Upper lobe of left lung (tissue), 4 donors: ENCODE data around the gene IL21R.

Experiments
- EP300 ChIP-seq, 4 donors: sonication (generic); formaldehyde crosslinking; IDR thresholded peaks; one replicate each; pipeline ENCODE4 v1.5.1; 2017; ENCODE audit warnings: antibody characterized with exemption in 4 of 4, control low read depth in 2 of 4
- TF ChIP-seq, protein P1 (sequence below), 6 experiments: fragments of 450-650 bp in 4 of 6; fragments of 200-600 bp in 2 of 6; sonication (generic) in 2 of 6; IDR thresholded peaks; one replicate each; pipeline ENCODE4 v1.5.1; 2016 to 2019; ENCODE audit warnings: antibody characterized with exemption in 6 of 6

DNA sequence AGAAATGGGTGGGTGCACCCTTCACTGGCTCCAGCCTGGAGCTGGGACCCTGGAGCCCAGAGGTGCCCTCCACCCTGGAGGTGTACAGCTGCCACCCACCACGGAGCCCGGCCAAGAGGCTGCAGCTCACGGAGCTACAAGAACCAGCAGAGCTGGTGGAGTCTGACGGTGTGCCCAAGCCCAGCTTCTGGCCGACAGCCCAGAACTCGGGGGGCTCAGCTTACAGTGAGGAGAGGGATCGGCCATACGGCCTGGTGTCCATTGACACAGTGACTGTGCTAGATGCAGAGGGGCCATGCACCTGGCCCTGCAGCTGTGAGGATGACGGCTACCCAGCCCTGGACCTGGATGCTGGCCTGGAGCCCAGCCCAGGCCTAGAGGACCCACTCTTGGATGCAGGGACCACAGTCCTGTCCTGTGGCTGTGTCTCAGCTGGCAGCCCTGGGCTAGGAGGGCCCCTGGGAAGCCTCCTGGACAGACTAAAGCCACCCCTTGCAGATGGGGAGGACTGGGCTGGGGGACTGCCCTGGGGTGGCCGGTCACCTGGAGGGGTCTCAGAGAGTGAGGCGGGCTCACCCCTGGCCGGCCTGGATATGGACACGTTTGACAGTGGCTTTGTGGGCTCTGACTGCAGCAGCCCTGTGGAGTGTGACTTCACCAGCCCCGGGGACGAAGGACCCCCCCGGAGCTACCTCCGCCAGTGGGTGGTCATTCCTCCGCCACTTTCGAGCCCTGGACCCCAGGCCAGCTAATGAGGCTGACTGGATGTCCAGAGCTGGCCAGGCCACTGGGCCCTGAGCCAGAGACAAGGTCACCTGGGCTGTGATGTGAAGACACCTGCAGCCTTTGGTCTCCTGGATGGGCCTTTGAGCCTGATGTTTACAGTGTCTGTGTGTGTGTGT, 46.8 kb downstream of the IL21R start:
- no peak for TF ChIP-seq EP300 (IDR thresholded peaks at IDR 0.05)
- TF ChIP-seq, protein P1, sequence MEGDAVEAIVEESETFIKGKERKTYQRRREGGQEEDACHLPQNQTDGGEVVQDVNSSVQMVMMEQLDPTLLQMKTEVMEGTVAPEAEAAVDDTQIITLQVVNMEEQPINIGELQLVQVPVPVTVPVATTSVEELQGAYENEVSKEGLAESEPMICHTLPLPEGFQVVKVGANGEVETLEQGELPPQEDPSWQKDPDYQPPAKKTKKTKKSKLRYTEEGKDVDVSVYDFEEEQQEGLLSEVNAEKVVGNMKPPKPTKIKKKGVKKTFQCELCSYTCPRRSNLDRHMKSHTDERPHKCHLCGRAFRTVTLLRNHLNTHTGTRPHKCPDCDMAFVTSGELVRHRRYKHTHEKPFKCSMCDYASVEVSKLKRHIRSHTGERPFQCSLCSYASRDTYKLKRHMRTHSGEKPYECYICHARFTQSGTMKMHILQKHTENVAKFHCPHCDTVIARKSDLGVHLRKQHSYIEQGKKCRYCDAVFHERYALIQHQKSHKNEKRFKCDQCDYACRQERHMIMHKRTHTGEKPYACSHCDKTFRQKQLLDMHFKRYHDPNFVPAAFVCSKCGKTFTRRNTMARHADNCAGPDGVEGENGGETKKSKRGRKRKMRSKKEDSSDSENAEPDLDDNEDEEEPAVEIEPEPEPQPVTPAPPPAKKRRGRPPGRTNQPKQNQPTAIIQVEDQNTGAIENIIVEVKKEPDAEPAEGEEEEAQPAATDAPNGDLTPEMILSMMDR (IDR thresholded peaks at IDR 0.05), result no peak
